ENCODE results near the gene TMEM245. TPM values are rescaled to one million over a fixed set of nuclear protein-coding genes. Genes with fewer than 3 reads are reported as not detected.

Gene TMEM245
- total and polyA plus RNA-seq, 2 donors (not counting 1 experiment from before 2014, with no cell fraction given), result 48.2 to 48.8 TPM

DNA sequence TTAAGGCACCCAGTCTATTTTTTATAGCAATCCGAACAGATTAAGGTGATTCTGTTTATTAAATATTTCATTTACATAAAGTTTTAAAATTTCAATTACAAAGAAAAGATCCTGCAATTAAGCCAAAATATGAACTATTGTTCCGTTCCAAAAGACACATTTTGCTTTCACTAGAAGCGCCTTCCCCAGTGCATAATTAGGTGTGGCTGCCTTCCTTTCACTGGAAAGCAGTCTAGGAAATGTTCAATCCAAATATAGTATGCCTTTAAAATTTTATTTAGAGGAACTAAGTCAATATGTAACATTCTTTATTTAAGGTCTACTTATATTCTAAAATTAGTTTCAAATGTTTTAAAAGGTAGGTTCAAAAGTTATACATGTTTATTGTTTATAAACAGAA lies 114.1 kb downstream of the TMEM245 start:
- Histone ChIP-seq H2AFZ (ENCODE audit: low read length) (no peak overlapping the region), H4K20me1 (ENCODE audit: control insufficient read depth, extremely low read depth, insufficient read depth, low read length) (no peaks in the 10 kb centered on the region), H3K27ac (ENCODE audit: insufficient read depth, low read length) (no peak overlapping the region), H3K9ac (ENCODE audit: insufficient read depth, low read length) (no peak overlapping the region), H3K27me3 (ENCODE audit: control insufficient read depth, insufficient read depth, low read length) (no peaks in the 10 kb centered on the region), H3K4me2 (ENCODE audit: extremely low read depth, insufficient read depth, low read length) (no peak overlapping the region), H3K4me1 (ENCODE audit: control insufficient read depth, extremely low read depth, insufficient read depth, low read length) (peaks cover 2% of the 10 kb centered on the region), H3K9me3 (ENCODE audit: control insufficient read depth, insufficient read depth, low read depth, low read length) (no peaks in the 10 kb centered on the region), H3K4me3 (replicated peaks in 1 of 4; ENCODE audit: control extremely low read depth in 1 of 4, insufficient read depth in 1 of 4, low read depth in 3 of 4, low read length in 4 of 4) (no peak overlapping the region), H3K79me2 (ENCODE audit: control insufficient read depth, insufficient read depth, low read length) (peaks cover 61% of the 10 kb centered on the region), H3K36me3 (ENCODE audit: control insufficient read depth, insufficient read depth, low read length) (no peaks in the 10 kb centered on the region)
- TF ChIP-seq EZH2 (IDR thresholded peaks at IDR 0.05; ENCODE audit: low read length, missing control alignments), result no peak
- TF ChIP-seq, protein P1, sequence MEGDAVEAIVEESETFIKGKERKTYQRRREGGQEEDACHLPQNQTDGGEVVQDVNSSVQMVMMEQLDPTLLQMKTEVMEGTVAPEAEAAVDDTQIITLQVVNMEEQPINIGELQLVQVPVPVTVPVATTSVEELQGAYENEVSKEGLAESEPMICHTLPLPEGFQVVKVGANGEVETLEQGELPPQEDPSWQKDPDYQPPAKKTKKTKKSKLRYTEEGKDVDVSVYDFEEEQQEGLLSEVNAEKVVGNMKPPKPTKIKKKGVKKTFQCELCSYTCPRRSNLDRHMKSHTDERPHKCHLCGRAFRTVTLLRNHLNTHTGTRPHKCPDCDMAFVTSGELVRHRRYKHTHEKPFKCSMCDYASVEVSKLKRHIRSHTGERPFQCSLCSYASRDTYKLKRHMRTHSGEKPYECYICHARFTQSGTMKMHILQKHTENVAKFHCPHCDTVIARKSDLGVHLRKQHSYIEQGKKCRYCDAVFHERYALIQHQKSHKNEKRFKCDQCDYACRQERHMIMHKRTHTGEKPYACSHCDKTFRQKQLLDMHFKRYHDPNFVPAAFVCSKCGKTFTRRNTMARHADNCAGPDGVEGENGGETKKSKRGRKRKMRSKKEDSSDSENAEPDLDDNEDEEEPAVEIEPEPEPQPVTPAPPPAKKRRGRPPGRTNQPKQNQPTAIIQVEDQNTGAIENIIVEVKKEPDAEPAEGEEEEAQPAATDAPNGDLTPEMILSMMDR (conservative IDR thresholded peaks at IDR 0.05 in 1 of 2, IDR thresholded peaks at IDR 0.05 in 1 of 2; ENCODE audit: low read depth in 1 of 2, low read length in 2 of 2), result no peak
- no peak for DNase-seq (ENCODE audit: low read depth in 2 of 2)

DNA sequence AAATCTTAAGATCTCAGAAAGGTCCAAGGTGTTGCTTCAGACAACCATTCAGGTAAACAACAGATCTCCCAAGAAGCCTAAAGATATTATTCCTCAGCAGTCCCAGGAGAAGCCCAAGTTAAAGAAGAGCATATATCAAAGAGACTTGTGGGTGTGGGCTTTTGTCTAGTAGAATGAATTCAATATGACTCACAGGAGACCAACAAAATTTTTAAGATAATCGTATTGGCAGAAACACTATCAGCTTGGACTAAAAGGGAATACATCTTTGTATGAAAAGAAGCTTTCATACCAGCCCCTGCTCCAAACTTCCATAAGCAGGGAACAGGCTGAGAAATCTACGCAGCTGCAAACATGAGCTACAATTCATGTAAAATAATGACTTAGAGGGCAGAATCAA lies 116.6 kb downstream of the TMEM245 start:
- no peak overlapping the region for H3K4me3 ChIP-seq (replicated peaks in 1 of 4; ENCODE audit: control extremely low read depth in 1 of 4, insufficient read depth in 1 of 4, low read depth in 3 of 4, low read length in 4 of 4)
- H3K9ac ChIP-seq (ENCODE audit: insufficient read depth, low read length), result no peak overlapping the region
- TF ChIP-seq, protein P1 (conservative IDR thresholded peaks at IDR 0.05 in 1 of 2, IDR thresholded peaks at IDR 0.05 in 1 of 2; ENCODE audit: low read depth in 1 of 2, low read length in 2 of 2), result no peak
- no peak for TF ChIP-seq EZH2 (IDR thresholded peaks at IDR 0.05; ENCODE audit: low read length, missing control alignments)
- no peaks in the 10 kb centered on the region for H3K36me3 ChIP-seq (ENCODE audit: control insufficient read depth, insufficient read depth, low read length)
- no peak for DNase-seq (ENCODE audit: low read depth in 2 of 2)
- no peak overlapping the region for H3K4me2 ChIP-seq (ENCODE audit: extremely low read depth, insufficient read depth, low read length)
- H3K9me3 ChIP-seq (ENCODE audit: control insufficient read depth, insufficient read depth, low read depth, low read length), result no peaks in the 10 kb centered on the region
- H3K27ac ChIP-seq (ENCODE audit: insufficient read depth, low read length), result no peak overlapping the region
- H3K27me3 ChIP-seq (ENCODE audit: control insufficient read depth, insufficient read depth, low read length), result no peaks in the 10 kb centered on the region
- no peaks in the 10 kb centered on the region for H3K4me1 ChIP-seq (ENCODE audit: control insufficient read depth, extremely low read depth, insufficient read depth, low read length)
- H3K79me2 ChIP-seq (ENCODE audit: control insufficient read depth, insufficient read depth, low read length), result peaks cover 61% of the 10 kb centered on the region
- H4K20me1 ChIP-seq (ENCODE audit: control insufficient read depth, extremely low read depth, insufficient read depth, low read length), result no peaks in the 10 kb centered on the region
- H2AFZ ChIP-seq (ENCODE audit: low read length), result no peak overlapping the region

DNA sequence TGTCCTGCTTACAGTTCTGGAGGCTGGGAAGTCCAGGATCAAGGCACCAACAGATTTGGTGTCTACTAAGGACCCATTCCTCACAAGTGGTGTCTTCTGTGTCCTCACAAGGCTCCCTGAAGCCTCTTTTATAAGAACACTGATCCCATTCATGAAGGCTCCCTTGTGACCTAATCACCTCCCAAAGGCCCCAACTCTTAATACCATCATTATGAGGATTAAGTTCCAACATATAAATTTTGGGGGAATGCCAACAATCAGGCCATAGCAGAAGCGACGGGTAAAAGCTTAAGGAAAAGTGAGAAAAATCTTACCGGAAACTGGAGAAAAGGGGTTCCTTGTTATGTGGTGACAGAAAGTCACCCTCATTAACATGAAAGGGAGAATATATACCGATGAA lies 117.6 kb downstream of the TMEM245 start:
- Histone ChIP-seq H3K27me3 (ENCODE audit: control insufficient read depth, insufficient read depth, low read length) (no peaks in the 10 kb centered on the region), H2AFZ (ENCODE audit: low read length) (no peak overlapping the region), H3K36me3 (ENCODE audit: control insufficient read depth, insufficient read depth, low read length) (no peaks in the 10 kb centered on the region), H3K27ac (ENCODE audit: insufficient read depth, low read length) (no peak overlapping the region), H3K4me1 (ENCODE audit: control insufficient read depth, extremely low read depth, insufficient read depth, low read length) (no peaks in the 10 kb centered on the region), H3K9ac (ENCODE audit: insufficient read depth, low read length) (no peak overlapping the region), H3K4me2 (ENCODE audit: extremely low read depth, insufficient read depth, low read length) (no peak overlapping the region), H4K20me1 (ENCODE audit: control insufficient read depth, extremely low read depth, insufficient read depth, low read length) (no peaks in the 10 kb centered on the region), H3K79me2 (ENCODE audit: control insufficient read depth, insufficient read depth, low read length) (peaks cover 61% of the 10 kb centered on the region), H3K9me3 (ENCODE audit: control insufficient read depth, insufficient read depth, low read depth, low read length) (no peaks in the 10 kb centered on the region), H3K4me3 (replicated peaks in 1 of 4; ENCODE audit: control extremely low read depth in 1 of 4, insufficient read depth in 1 of 4, low read depth in 3 of 4, low read length in 4 of 4) (no peak overlapping the region)
- no peak for TF ChIP-seq EZH2 (IDR thresholded peaks at IDR 0.05; ENCODE audit: low read length, missing control alignments)
- TF ChIP-seq, protein P1 (conservative IDR thresholded peaks at IDR 0.05 in 1 of 2, IDR thresholded peaks at IDR 0.05 in 1 of 2; ENCODE audit: low read depth in 1 of 2, low read length in 2 of 2), result no peak
- DNase-seq (ENCODE audit: low read depth in 2 of 2), result no peak
